ENCODE results near the gene MEGF6. TPM values are rescaled to one million over a fixed set of nuclear protein-coding genes. Genes with fewer than 3 reads are reported as not detected.

MEGF6 gene
- total and polyA plus RNA-seq, 9 of the 15 experiments (the other 6 are each of a cell fraction or from before 2014, with no cell fraction given), result 0.03 to 1.7 (median 0.24) TPM; not detected in 3

- in situ Hi-C loops (cut with MboI) (no loop called here), intact Hi-C loops (cut with micrococcal nuclease) (no loop called here)
- Histone ChIP-seq H3K4me3 (no peak overlapping the region), H3K9me1 (ENCODE audit: control insufficient read depth, insufficient read depth, low read length) (no peaks in the 10 kb centered on the region), H3K36me3 (ENCODE audit: control insufficient read depth, insufficient read depth, low read length) (no peaks in the 10 kb centered on the region), H3K27ac (ENCODE audit: extremely low read depth, low read depth, low read length) (no peak overlapping the region), H2AFZ (ENCODE audit: low read depth, low read length) (no peak overlapping the region), H3K4me1 (replicated peaks in 1 of 2; ENCODE audit: control insufficient read depth in 2 of 2, insufficient read depth in 2 of 2, low read length in 2 of 2) (peaks cover 0 to 66% of the 10 kb centered on the region in 2 experiments; a peak in 1 of 5 replicates), H3K79me2 (ENCODE audit: control insufficient read depth, insufficient read depth, low read length) (no peaks in the 10 kb centered on the region), H4K20me1 (replicated peaks; ENCODE audit: control insufficient read depth, insufficient read depth, low read length) (peaks cover 10% of the 10 kb centered on the region; the same call in 1 of the 2 replicates), H3K9ac (ENCODE audit: insufficient read depth in 1 of 2, low read depth in 2 of 2, low read length in 2 of 2) (no peak overlapping the region; a peak in 1 of 4 replicates), H3K27me3 (ENCODE audit: control insufficient read depth in 2 of 2, insufficient read depth in 2 of 2, low read length in 2 of 2) (peaks cover 13 to 58% of the 10 kb centered on the region in 2 experiments; a peak in 3 of 5 replicates), H3K9me3 (replicated peaks; ENCODE audit: control insufficient read depth, insufficient read depth, low read depth, low read length) (no peaks in the 10 kb centered on the region), H3K4me2 (ENCODE audit: insufficient read depth, low read length) (no peak overlapping the region)
- 4% methylated on average over 20 of the region's 20 CpGs for WGBS (ENCODE audit: insufficient coverage, low coverage, missing lambda C conversion rate)
- ATAC-seq (no peak), DNase-seq (ENCODE audit: extremely low read depth in 1 of 4, low spot score in 3 of 4) (no peak), FAIRE-seq (no peak)
- no TSS peak for BruUV-seq (replicated peaks)
- ChIA-PET CTCF (ENCODE audit: low intra/inter-chr PET ratio) (no interaction called here), POLR2A (no interaction called here)
- TF ChIP-seq VEZF1 (CRISPR knock-in tag; IDR thresholded peaks at IDR 0.05) (no peak), NFXL1 (CRISPR knock-in tag; IDR thresholded peaks at IDR 0.05) (no peak), ZBTB11 (CRISPR knock-in tag; IDR thresholded peaks at IDR 0.05) (no peak), POLR2G (IDR thresholded peaks at IDR 0.05; ENCODE audit: low read depth, low read length) (0 out of 2 replicates have a peak, but pooled peaks have one; percentile 9), ZNF586 (CRISPR knock-in tag; conservative IDR thresholded peaks at IDR 0.05) (no peak), HNRNPH1 (optimal IDR thresholded peaks at IDR 0.05; ENCODE audit: low read depth, low read length) (no peak), ZNF740 (CRISPR knock-in tag; IDR thresholded peaks at IDR 0.05) (no peak), ZNF740 (tag; IDR thresholded peaks at IDR 0.05) (no peak)
These were observed 114.4 kb downstream of the MEGF6 start for GRCh38 chr1:3496916-3497315.

Measured in K562 (cell line).